Measurements from ENCODE around the gene TMEM220.

DNA sequence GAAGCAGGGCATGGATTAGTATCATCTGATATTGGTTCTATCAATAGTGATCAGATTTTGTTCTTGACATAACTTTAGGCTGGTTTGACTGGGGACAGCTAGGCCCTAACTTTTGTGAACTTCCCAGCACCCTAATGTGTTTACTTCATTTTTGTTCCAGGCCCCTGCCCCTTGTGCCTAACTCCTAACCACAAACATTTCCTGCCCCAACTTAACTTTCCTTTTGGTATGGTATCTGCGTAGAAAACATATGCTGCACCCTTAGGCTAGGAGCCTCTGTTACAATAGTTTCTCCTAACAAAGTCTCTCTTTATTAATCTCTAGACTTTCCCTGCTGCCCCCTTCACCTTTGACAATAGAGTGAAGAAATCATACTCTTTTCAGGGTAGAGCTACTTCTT lies 30.0 kb downstream of the TMEM220 start:
- TF ChIP-seq CTCF (IDR thresholded peaks at IDR 0.05) (no peak), ZFX (IDR thresholded peaks at IDR 0.05; ENCODE audit: borderline replicate concordance) (no peak)
